Measurements from ENCODE around the gene B4GALNT4. TPM values are rescaled to one million over a fixed set of nuclear protein-coding genes. Genes with fewer than 3 reads are reported as not detected.

Gene B4GALNT4
- total RNA-seq, 3 donors from 2014 or later (not counting 1 experiment from before 2014, with no cell fraction given), result 0.66 to 1.5 (median 1.5) TPM

DNA sequence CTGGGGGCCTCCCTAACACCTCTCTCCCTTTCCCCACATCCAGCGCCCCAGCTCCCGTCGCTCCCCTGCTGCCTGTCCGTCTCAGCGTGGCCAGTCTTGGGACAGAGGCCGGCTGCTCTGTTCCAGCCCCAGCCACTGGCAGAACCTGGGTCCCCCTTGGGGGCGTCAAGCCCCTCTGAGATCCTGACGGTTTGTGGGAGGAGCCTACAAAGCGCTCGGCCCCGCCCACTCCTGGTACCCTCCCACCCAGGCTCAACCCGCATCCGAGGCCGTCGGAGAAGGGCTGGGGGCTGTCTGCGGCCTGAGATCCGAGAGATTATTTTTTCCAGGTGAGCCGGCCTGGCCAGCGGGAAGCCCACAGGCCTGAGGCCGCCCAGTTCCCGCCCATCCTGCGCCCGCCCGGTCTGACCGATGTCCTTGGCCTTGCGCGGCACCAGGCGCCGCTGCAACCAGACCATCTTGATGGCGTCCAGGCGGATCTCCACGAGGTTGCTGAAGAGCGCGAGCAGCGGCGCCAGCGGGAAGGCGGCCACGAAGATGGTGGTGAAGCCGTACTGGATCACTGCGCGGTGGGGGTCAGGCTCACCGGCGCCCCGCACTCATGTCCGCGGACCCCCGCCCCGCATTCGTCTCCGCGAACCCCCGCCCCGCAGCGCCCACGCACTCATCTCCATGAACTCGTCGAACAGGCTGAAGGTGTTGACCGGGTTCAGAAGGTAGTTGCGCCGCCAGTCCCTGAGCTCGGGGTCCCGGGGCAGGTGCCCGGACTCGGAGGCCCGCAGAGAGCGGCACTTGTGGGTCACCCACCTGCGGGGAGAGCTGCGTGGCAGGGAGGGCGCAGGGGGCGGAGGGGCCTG is 51.0 kb downstream of the B4GALNT4 start:
- Histone ChIP-seq H3K27ac (ENCODE audit: low read length) (no peak overlapping the region), H3K4me3 (ENCODE audit: low read length) (no peak overlapping the region), H3K4me1 (ENCODE audit: control insufficient read depth, insufficient read depth, low read length) (peaks cover 20% of the 10 kb centered on the region), H3K9me3 (ENCODE audit: control insufficient read depth, insufficient read depth, low read length) (no peaks in the 10 kb centered on the region), H3K36me3 (ENCODE audit: control insufficient read depth, insufficient read depth, low read length) (no peaks in the 10 kb centered on the region), H3K27me3 (ENCODE audit: control insufficient read depth, insufficient read depth, low read length) (no peaks in the 10 kb centered on the region)
- Mint-ChIP-seq H3K4me1 (peaks cover 6 to 27% of the 10 kb centered on the region in 2 donors), H3K27me3 (ENCODE audit: low read depth in 2 of 2) (peaks cover 7 to 8% of the 10 kb centered on the region in 2 donors), H3K36me3 (peaks cover 9% of the 10 kb centered on the region), H3K9me3 (peaks cover 4 to 7% of the 10 kb centered on the region in 2 donors), H3K4me3 (no peak overlapping the region), H3K27ac (no peak overlapping the region)
- intact Hi-C loops (cut with micrococcal nuclease), result no loop called here
- TF ChIP-seq CTCF (IDR thresholded peaks at IDR 0.05), result no peak
- ATAC-seq (no peak), DNase-seq (no peak)
- WGBS (ENCODE audit: insufficient coverage), result 91% methylated on average over 71 of the region's 71 CpGs

DNA sequence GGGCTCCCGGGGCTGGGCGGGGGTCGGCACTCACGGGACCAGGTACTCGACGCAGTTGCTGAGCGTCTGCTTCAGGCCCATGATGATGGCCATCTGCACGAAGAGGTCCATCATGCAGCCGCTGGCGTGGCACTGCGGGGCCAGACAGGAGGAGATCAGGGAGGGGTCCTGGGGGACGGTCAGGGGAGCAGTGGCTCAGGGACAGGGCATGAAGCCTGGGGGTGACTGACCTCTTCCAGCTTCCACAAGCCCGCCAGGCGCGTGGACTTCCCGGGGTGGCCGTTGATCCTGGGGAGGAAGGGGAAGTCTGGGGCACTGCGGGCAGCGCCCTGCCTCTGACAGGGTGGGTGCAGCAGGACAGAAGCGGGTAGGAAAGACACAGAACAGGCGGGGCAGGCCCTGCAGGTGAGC is 51.6 kb downstream of the B4GALNT4 start:
- DNase-seq, result no peak
- no peak for ATAC-seq
- Mint-ChIP-seq H3K27me3 (ENCODE audit: low read depth in 2 of 2) (peaks cover 7 to 9% of the 10 kb centered on the region in 2 donors), H3K9me3 (peaks cover 4 to 8% of the 10 kb centered on the region in 2 donors), H3K27ac (no peak overlapping the region), H3K4me3 (no peak overlapping the region), H3K4me1 (peaks cover 6 to 20% of the 10 kb centered on the region in 2 donors), H3K36me3 (peaks cover 9% of the 10 kb centered on the region)
- intact Hi-C loops (cut with micrococcal nuclease), result no loop called here
- no peak overlapping the region for H3K4me3 ChIP-seq (ENCODE audit: low read length)
- H3K9me3 ChIP-seq (ENCODE audit: control insufficient read depth, insufficient read depth, low read length), result no peaks in the 10 kb centered on the region
- TF ChIP-seq CTCF (IDR thresholded peaks at IDR 0.05), result no peak
- no peaks in the 10 kb centered on the region for H3K36me3 ChIP-seq (ENCODE audit: control insufficient read depth, insufficient read depth, low read length)
- no peaks in the 10 kb centered on the region for H3K27me3 ChIP-seq (ENCODE audit: control insufficient read depth, insufficient read depth, low read length)
- 96% methylated on average over 21 of the region's 21 CpGs for WGBS (ENCODE audit: insufficient coverage)
- peaks cover 14% of the 10 kb centered on the region for H3K4me1 ChIP-seq (ENCODE audit: control insufficient read depth, insufficient read depth, low read length)
- H3K27ac ChIP-seq (ENCODE audit: low read length), result no peak overlapping the region

DNA sequence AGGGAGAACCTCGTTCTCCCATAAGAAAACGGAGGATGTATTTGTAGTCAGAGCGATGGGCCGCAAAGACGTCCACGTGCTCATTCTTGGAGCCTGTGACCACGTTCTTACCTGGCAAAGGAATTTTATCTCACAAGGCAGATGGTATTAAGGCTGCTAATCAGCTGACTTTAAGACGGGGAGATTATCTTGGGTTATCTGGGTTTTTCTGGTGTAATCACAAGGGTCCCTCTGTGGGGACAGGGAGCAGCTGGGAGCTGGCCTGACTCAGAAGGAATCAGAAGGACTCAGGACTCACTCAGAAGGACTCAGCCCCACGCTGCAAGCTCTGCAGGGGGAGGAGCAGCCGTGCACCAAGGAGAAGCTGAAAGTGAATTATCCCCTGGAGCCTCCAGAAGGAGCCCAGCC is 53.0 kb downstream of the B4GALNT4 start:
- no peak overlapping the region for H3K27ac Mint-ChIP-seq
- H3K36me3 Mint-ChIP-seq, result peaks cover 9% of the 10 kb centered on the region
- Histone ChIP-seq H3K4me3 (ENCODE audit: low read length) (no peak overlapping the region), H3K9me3 (ENCODE audit: control insufficient read depth, insufficient read depth, low read length) (no peaks in the 10 kb centered on the region), H3K4me1 (ENCODE audit: control insufficient read depth, insufficient read depth, low read length) (peaks cover 8% of the 10 kb centered on the region), H3K36me3 (ENCODE audit: control insufficient read depth, insufficient read depth, low read length) (no peaks in the 10 kb centered on the region), H3K27me3 (ENCODE audit: control insufficient read depth, insufficient read depth, low read length) (no peaks in the 10 kb centered on the region), H3K27ac (ENCODE audit: low read length) (no peak overlapping the region)
- intact Hi-C loops (cut with micrococcal nuclease), result no loop called here
- peaks cover 4 to 8% of the 10 kb centered on the region in 2 donors for H3K9me3 Mint-ChIP-seq
- DNase-seq, result no peak
- no peak for ATAC-seq
- no peak overlapping the region for H3K4me3 Mint-ChIP-seq
- no peak for TF ChIP-seq CTCF (IDR thresholded peaks at IDR 0.05)
- peaks cover 0 to 15% of the 10 kb centered on the region in 2 donors for H3K4me1 Mint-ChIP-seq
- WGBS (ENCODE audit: insufficient coverage), result 94% methylated on average over 10 of the region's 10 CpGs
- peaks cover 7 to 9% of the 10 kb centered on the region in 2 donors for H3K27me3 Mint-ChIP-seq (ENCODE audit: low read depth in 2 of 2)
